Ovary (tissue), 9 donors: Measurements from ENCODE around the gene MAP1A. TPM values are rescaled to one million over a fixed set of nuclear protein-coding genes. Genes with fewer than 3 reads are reported as not detected.

Experiments
- DNase-seq, 5 donors: peaks; one replicate each; pipeline ENCODE4 v3.0.0-alpha.2; 2019 to 2020
- H3K27ac ChIP-seq, 2 donors: fragments of 200-600 bp; one replicate each; pipeline versions ENCODE4 v1.5.1 to v1.8.0; 2019 to 2022
- H3K27me3 ChIP-seq: fragments of 200-600 bp; one replicate; pipeline ENCODE4 v1.8.0; 2022
- H3K36me3 ChIP-seq: fragments of 200-600 bp; sonication (generic); one replicate; pipeline ENCODE4 v1.5.1; 2019
- H3K4me1 ChIP-seq: one replicate; pipeline ENCODE4 v1.8.1; 2013; ENCODE audit warnings: mild to moderate bottlenecking, moderate library complexity; ENCODE audit not compliant: insufficient read depth
- H3K4me3 ChIP-seq: fragments of 200-600 bp; sonication (generic); one replicate; pipeline ENCODE4 v1.5.1; 2017
- H3K9me3 ChIP-seq, 2 donors: fragments of 200-600 bp in 1 of 2; sonication (generic) in 1 of 2; one replicate each; pipeline versions ENCODE4 v1.5.1 to v1.8.1; 2013 to 2019; ENCODE audit warnings: mild to moderate bottlenecking in 1 of 2, moderate library complexity in 1 of 2
- EP300 ChIP-seq: sonication (generic); formaldehyde crosslinking; IDR thresholded peaks from one replicate; pipeline ENCODE4 v1.6.1; 2017; ENCODE audit warnings: antibody characterized with exemption
- POLR2A ChIP-seq: fragments of 450-650 bp; IDR thresholded peaks from one replicate; pipeline ENCODE4 v1.6.1; 2017; ENCODE audit warnings: antibody characterized with exemption, mild to moderate bottlenecking, moderate library complexity
- WGBS, 3 donors: extraction: QIAGEN DNeasy Blood & Tissue Kit in 1 of 3; methylation state at CpG; one replicate each; pipeline versions ENCODE4 v1.1.5 to v1.1.7; 2013 to 2017; 5-methylcytosine and 5-hydroxymethylcytosine counted together
- intact Hi-C, 4 donors: fragments of 100-400 bp; cut with DNase I; formaldehyde crosslinking; loops; one replicate each; pipeline versions ENCODE4 v1.11.0 to v1.15.1; 2022 to 2023
- polyA plus RNA-seq, 2 donors: library from polyadenylated mRNA; stranded (reverse); fragments of 200-250 nt in 1 of 2; fragments of 350-450 nt in 1 of 2; fragmentation: Illumina TruSeq in 1 of 2; extraction: RNeasy Lipid Tissue Mini Kit (QIAGEN cat#74804) in 1 of 2; gene quantifications; one replicate each; pipeline ENCODE4 v1.2.3, GENCODE V29; 2013 to 2014
- total RNA-seq, 7 donors: library from RNA; depleted of rRNA in 2 of 7; stranded (reverse); fragments of >200 nt in 2 of 7; fragmentation: NEBNext Ultra II Directional in 3 of 7; extraction: Animal tissue kit (Norgen Biotek cat#: 25700) in 3 of 7; gene quantifications; one replicate each; pipeline versions ENCODE4 v1.1.0 to v1.2.4, GENCODE V29; 2016 to 2023
- TF ChIP-seq, protein P1 (sequence below), 3 donors: fragments of 450-650 bp in 2 of 3; fragments of 200-600 bp in 1 of 3; IDR thresholded peaks; one replicate each; pipeline versions ENCODE4 v1.5.1 to v1.8.0; 2016 to 2022; ENCODE audit warnings: antibody characterized with exemption in 3 of 3, mild to moderate bottlenecking in 1 of 3
- donor health status: DM: no; HTN: no; CAD: no; lungs with moderate emphysema.
- donor health status: DM: no; HTN: no; CAD: no.
- donor health status: Bipolar disorder and iron deficiency.
- donor health status: DM: yes; HTN: yes; CAD: no.
- donor health status: DM: no; HTN: no; CAD: no.
- donor health status: DM: yes; HTN: yes; CAD: no.

The MAP1A gene
- total and polyA plus RNA-seq, 9 donors = 4.0 to 35.1 (median 20.1) TPM

DNA sequence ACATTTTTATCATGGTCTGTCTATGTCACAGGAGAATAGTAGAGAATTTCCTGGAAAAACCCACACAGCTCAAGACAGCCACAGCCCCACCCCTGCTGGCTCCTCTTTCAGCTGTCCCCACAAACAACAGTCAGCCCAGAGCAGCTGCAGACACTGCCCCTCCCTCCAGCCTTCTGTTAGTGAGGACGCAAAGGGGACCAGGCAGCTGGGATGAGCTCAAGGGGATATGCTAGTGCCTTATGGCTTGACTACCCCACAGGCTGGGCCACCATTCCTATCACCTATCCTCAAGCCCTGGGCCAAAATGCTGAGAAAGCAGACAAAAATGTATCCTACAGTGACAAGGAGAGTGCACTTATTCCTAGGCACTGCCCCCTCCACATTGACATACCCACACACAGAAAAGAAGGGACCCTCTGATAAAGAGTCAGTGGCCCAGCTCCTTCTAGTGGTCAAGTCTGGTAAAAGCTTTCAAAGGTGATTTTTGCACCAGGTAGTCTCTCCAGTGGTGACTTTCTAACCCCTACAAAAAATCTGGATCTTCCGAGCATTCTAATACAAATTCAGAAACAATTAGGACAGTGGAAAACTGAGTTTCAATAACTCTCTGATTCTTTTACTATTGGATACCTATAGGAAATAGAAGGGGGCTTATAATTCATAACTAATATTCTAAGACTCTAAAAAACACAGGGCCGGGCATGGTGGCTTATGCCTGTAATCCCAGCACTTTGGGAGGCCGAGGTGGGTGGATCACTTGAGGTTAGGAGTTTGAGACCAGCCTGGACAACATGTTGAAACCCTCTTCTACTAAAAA lies 3.0 kb upstream of the MAP1A start:
- 72 to 79% (median 77%) methylated on average over 4 of the region's 4 CpGs for WGBS, 3 donors
- intact Hi-C loops = no loop called here
- no peak overlapping the region for H3K27ac ChIP-seq
- H3K4me1 ChIP-seq = peaks cover 15% of the 10 kb centered on the region
- H3K27me3 ChIP-seq = no peaks in the 10 kb centered on the region
- TF ChIP-seq POLR2A (no peak), EP300 (no peak)
- TF ChIP-seq, protein P1, sequence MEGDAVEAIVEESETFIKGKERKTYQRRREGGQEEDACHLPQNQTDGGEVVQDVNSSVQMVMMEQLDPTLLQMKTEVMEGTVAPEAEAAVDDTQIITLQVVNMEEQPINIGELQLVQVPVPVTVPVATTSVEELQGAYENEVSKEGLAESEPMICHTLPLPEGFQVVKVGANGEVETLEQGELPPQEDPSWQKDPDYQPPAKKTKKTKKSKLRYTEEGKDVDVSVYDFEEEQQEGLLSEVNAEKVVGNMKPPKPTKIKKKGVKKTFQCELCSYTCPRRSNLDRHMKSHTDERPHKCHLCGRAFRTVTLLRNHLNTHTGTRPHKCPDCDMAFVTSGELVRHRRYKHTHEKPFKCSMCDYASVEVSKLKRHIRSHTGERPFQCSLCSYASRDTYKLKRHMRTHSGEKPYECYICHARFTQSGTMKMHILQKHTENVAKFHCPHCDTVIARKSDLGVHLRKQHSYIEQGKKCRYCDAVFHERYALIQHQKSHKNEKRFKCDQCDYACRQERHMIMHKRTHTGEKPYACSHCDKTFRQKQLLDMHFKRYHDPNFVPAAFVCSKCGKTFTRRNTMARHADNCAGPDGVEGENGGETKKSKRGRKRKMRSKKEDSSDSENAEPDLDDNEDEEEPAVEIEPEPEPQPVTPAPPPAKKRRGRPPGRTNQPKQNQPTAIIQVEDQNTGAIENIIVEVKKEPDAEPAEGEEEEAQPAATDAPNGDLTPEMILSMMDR (IDR thresholded peaks at IDR 0.05) = no peak
- H3K36me3 ChIP-seq = no peaks in the 10 kb centered on the region
- no peak for DNase-seq
- H3K9me3 ChIP-seq = no peaks in the 10 kb centered on the region
- H3K4me3 ChIP-seq = no peak overlapping the region

DNA sequence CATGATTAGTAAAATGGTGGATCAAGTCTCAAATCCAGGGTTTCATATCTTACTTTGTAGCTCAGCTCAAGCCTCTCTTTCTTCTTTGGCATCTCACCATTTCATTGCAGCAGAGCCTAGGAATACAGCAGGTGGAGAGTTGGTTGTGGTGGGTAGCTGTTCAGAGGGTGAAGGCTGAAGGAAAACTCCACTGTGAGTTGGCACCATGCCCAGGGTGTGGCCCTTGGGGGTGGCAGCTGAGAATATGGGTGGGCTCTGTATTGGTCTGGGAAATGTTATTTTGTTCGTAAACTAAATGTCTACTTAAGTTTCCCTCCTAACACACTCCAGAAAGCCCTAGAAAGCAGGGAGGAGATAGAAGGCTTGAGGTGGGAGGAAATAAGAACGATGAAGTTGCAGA lies 1.7 kb upstream of the MAP1A start:
- peaks cover 14% of the 10 kb centered on the region for H3K4me1 ChIP-seq
- no peaks in the 10 kb centered on the region for H3K36me3 ChIP-seq
- no peaks in the 10 kb centered on the region for H3K9me3 ChIP-seq
- H3K27me3 ChIP-seq = no peaks in the 10 kb centered on the region
- intact Hi-C loops = no loop called here
- TF ChIP-seq, protein P1 (IDR thresholded peaks at IDR 0.05) = no peak
- TF ChIP-seq EP300 = no peak
- no peak for TF ChIP-seq POLR2A
- WGBS, 3 donors = 12 to 16% (median 15%) methylated on average over 2 of the region's 2 CpGs
- H3K4me3 ChIP-seq = no peak overlapping the region
- peak in 1 of 5 donors; percentile 51 for DNase-seq
- H3K27ac ChIP-seq = peak overlapping the region in 1 of 2 donors; percentile 72

DNA sequence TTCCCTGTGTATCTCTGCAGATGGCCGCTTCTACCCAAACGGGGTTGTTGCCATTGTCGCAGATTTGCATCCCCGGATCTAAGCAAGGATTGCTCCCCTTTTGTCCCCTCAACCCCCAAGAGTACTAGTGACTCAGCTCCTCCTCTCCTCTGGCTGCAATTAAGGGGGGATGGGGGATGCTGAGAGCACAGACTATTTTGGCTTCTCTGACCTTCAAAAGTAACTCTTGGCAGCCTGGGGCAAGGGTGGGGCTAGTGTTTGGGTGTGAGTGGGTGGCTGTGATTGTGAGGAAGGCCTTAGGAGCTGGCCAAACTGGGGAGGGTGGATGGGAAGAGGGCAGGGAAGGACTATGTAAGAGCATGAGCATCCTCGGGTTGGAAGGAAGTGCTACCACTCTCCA lies 1.2 kb upstream of the MAP1A start:
- no peak for TF ChIP-seq EP300
- no peak for TF ChIP-seq POLR2A
- TF ChIP-seq, protein P1 (IDR thresholded peaks at IDR 0.05) = no peak
- Histone ChIP-seq H3K9me3 (no peaks in the 10 kb centered on the region), H3K4me1 (peaks cover 14% of the 10 kb centered on the region), H3K4me3 (no peak overlapping the region), H3K27me3 (no peaks in the 10 kb centered on the region), H3K36me3 (no peaks in the 10 kb centered on the region), H3K27ac (peak overlapping the region in 1 of 2 donors; percentile 72)
- peak; percentile 66 to 72 (median 69) for DNase-seq
- intact Hi-C loops = no loop called here
- WGBS, 3 donors = 11 to 14% (median 11%) methylated on average over 5 of the region's 5 CpGs

DNA sequence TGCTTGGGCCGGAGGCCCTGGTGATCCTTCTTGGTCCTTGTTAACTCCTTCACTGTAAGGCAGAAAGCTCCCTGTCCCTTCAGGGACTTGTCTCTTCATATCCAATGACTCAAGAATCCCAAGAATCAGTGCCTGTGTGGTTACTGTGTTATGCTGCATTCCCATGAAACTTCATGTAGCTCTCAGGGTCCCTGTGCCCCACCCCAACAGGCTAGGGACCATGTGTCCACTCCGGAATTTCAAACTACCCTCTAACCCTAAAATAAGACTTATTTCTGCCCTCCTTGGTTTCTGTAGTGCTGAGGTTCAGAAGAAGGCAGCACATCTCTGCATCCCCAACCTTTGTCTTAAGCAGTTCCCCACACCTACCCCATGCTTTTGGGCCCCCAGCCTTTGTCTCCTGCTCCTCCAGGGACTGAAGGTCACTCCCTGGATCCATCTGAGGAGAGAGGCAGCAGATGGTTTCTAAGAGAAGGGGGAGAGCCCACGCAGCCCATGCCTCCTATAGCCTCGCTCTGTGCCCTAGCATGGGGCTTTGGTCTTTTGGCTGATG lies 531 bp upstream of the MAP1A start:
- H3K4me3 ChIP-seq = peak overlapping the region; percentile 46
- WGBS, 3 donors = 5 to 14% (median 7%) methylated on average over 4 of the region's 4 CpGs
- H3K27me3 ChIP-seq = no peaks in the 10 kb centered on the region
- peaks cover 10% of the 10 kb centered on the region for H3K4me1 ChIP-seq
- no peak for DNase-seq
- TF ChIP-seq, protein P1 (IDR thresholded peaks at IDR 0.05) = no peak
- no peak for TF ChIP-seq EP300
- no peak for TF ChIP-seq POLR2A
- peak overlapping the region; percentile 65 to 72 for H3K27ac ChIP-seq
- no peaks in the 10 kb centered on the region for H3K36me3 ChIP-seq
- intact Hi-C loops = no loop called here
- no peaks in the 10 kb centered on the region for H3K9me3 ChIP-seq
